Measurements from ENCODE around the gene LEAP2. TPM values are rescaled to one million over a fixed set of nuclear protein-coding genes. Genes with fewer than 3 reads are reported as not detected.

LEAP2 gene
- total RNA-seq, 2 experiments from 2014 or later = 0.30 to 0.31 TPM

DNA sequence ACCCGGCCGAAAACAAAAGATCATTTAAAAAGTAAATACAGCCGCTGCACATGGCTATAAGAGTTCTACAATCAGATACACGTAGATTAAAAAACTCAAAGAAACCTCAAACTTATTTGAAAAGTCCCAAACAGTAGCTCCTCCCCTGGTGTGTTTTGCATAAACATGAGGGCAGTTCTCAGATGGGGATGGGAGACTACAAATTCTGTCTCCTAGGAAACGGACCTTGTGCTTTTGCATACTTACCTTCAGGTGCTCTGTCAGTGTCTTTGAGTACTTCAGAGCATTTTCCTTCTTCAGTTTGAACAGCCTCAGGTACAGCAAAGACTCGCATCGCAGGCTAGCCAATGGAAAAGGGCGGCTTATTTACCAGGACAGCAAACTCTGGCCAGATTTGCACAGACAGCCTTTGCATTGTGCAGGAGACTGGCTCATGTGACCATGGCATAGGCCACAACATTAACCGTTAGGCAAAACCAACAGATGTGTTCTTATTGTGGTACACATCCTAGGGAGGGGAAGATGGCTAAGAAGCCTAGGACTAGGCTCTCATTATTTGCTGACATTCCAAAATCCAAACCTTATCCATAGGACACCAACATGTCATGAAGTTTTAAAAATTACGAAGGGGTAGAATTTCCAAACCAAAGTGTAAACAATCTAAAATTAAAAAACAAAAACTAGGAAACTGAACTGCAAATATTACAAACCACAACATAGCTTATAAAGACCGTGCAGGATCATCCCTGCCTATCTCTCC lies 12.8 kb downstream of the LEAP2 start:
- H3K9me3 ChIP-seq (ENCODE audit: control insufficient read depth in 1 of 2, insufficient read depth in 1 of 2, low read length in 2 of 2) = no peaks in the 10 kb centered on the region
- H3K4me1 ChIP-seq (ENCODE audit: insufficient read depth, low read length) = no peaks in the 10 kb centered on the region
- no peak overlapping the region for H3K27ac ChIP-seq (ENCODE audit: low read depth in 1 of 2, low read length in 2 of 2)
- no peak for DNase-seq
- Mint-ChIP-seq H3K4me1 (ENCODE audit: low read depth) (no peaks in the 10 kb centered on the region), H3K27ac (peak overlapping the region; percentile 36), H3K27me3 (no peaks in the 10 kb centered on the region), H3K36me3 (ENCODE audit: low read depth) (peaks cover 89% of the 10 kb centered on the region), H3K4me3 (no peak overlapping the region), H3K9me3 (no peaks in the 10 kb centered on the region)
- no peak overlapping the region for H3K4me3 ChIP-seq (ENCODE audit: low read length)
- intact Hi-C loops (cut with DNase I, micrococcal nuclease) = no loop called here
- TF ChIP-seq, protein P1, sequence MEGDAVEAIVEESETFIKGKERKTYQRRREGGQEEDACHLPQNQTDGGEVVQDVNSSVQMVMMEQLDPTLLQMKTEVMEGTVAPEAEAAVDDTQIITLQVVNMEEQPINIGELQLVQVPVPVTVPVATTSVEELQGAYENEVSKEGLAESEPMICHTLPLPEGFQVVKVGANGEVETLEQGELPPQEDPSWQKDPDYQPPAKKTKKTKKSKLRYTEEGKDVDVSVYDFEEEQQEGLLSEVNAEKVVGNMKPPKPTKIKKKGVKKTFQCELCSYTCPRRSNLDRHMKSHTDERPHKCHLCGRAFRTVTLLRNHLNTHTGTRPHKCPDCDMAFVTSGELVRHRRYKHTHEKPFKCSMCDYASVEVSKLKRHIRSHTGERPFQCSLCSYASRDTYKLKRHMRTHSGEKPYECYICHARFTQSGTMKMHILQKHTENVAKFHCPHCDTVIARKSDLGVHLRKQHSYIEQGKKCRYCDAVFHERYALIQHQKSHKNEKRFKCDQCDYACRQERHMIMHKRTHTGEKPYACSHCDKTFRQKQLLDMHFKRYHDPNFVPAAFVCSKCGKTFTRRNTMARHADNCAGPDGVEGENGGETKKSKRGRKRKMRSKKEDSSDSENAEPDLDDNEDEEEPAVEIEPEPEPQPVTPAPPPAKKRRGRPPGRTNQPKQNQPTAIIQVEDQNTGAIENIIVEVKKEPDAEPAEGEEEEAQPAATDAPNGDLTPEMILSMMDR (IDR thresholded peaks at IDR 0.05) = no peak
- no peaks in the 10 kb centered on the region for H3K27me3 ChIP-seq (ENCODE audit: control insufficient read depth in 1 of 2, insufficient read depth in 2 of 2, low read length in 2 of 2)
- POLR2A ChIA-PET = no interaction called here
- no peak for ATAC-seq (ENCODE audit: poor library complexity)
- CTCF ChIA-PET = interaction anchor here (0.8 kb wide), 1 partner anchor 10 kb away, joined by 3 read pairs; no protein-coding TSS in a partner anchor
- H3K36me3 ChIP-seq (ENCODE audit: insufficient read depth, low read length) = peaks cover 79% of the 10 kb centered on the region

DNA sequence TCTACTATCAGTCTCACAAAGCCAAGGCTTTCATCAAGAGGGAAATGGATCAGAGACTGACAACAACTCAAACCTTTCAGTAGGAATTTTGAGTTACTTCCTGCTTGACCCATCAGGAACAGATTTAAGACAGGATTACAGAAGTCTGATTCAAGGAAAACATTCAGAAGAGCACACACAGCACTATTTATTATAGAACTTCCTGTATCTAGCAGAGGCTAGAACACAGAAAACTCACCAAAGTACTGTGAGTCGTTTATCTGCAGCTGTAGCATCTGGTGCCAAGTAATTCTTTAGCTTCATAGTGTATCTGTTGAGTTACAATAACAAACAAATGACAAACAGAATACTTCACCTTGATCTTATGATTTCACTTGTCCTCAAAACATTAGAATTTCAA lies 13.8 kb downstream of the LEAP2 start:
- POLR2A ChIA-PET = no interaction called here
- peak overlapping the region; percentile 36 for H3K27ac Mint-ChIP-seq

DNA sequence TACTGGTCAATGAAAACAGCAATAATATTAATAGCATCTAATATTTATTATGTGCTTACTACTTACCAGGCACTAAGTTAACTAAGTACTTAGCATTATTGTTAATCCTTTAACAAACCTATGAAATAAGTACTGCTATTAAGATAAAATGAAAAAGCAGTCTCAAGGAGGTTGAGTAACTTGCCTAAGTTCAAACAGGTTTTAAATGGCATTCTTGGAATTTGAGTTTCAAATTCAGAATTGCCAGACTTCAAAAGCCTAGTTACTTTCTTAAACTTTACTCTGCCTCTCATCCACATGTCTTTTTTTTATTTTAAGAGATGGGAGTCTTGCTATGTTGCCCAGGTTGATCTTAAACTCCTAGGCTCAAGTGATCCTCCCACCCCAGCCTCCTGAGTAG lies 16.0 kb downstream of the LEAP2 start:
- intact Hi-C loops (cut with DNase I, micrococcal nuclease) = no loop called here
- Mint-ChIP-seq H3K4me1 (ENCODE audit: low read depth) (no peaks in the 10 kb centered on the region), H3K9me3 (no peaks in the 10 kb centered on the region), H3K27ac (no peak overlapping the region), H3K36me3 (ENCODE audit: low read depth) (peaks cover 86% of the 10 kb centered on the region), H3K4me3 (no peak overlapping the region), H3K27me3 (no peaks in the 10 kb centered on the region)
- no peak for DNase-seq
- H3K4me1 ChIP-seq (ENCODE audit: insufficient read depth, low read length) = no peaks in the 10 kb centered on the region
- no peak for ATAC-seq (ENCODE audit: poor library complexity)
- H3K27me3 ChIP-seq (ENCODE audit: control insufficient read depth in 1 of 2, insufficient read depth in 2 of 2, low read length in 2 of 2) = no peaks in the 10 kb centered on the region
- no peak overlapping the region for H3K4me3 ChIP-seq (ENCODE audit: low read length)
- H3K27ac ChIP-seq (ENCODE audit: low read depth in 1 of 2, low read length in 2 of 2) = no peak overlapping the region
- ChIA-PET CTCF (no interaction called here), POLR2A (no interaction called here)
- peaks cover 85% of the 10 kb centered on the region for H3K36me3 ChIP-seq (ENCODE audit: insufficient read depth, low read length)
- H3K9me3 ChIP-seq (ENCODE audit: control insufficient read depth in 1 of 2, insufficient read depth in 1 of 2, low read length in 2 of 2) = no peaks in the 10 kb centered on the region
- TF ChIP-seq, protein P1 (IDR thresholded peaks at IDR 0.05) = no peak

More for the DNA sequence above, 13.8 kb downstream of the LEAP2 start:
- CTCF ChIA-PET = no interaction called here
- H3K9me3 ChIP-seq (ENCODE audit: control insufficient read depth in 1 of 2, insufficient read depth in 1 of 2, low read length in 2 of 2) = no peaks in the 10 kb centered on the region
- H3K4me1 ChIP-seq (ENCODE audit: insufficient read depth, low read length) = no peaks in the 10 kb centered on the region
- H3K4me3 ChIP-seq (ENCODE audit: low read length) = no peak overlapping the region
- no peak for ATAC-seq (ENCODE audit: poor library complexity)
- Mint-ChIP-seq H3K4me3 (no peak overlapping the region), H3K4me1 (ENCODE audit: low read depth) (no peaks in the 10 kb centered on the region), H3K9me3 (no peaks in the 10 kb centered on the region), H3K27me3 (no peaks in the 10 kb centered on the region), H3K36me3 (ENCODE audit: low read depth) (peaks cover 89% of the 10 kb centered on the region)
- H3K27ac ChIP-seq (ENCODE audit: low read depth in 1 of 2, low read length in 2 of 2) = no peak overlapping the region
- intact Hi-C loops (cut with DNase I, micrococcal nuclease) = no loop called here
- peaks cover 79% of the 10 kb centered on the region for H3K36me3 ChIP-seq (ENCODE audit: insufficient read depth, low read length)
- H3K27me3 ChIP-seq (ENCODE audit: control insufficient read depth in 1 of 2, insufficient read depth in 2 of 2, low read length in 2 of 2) = no peaks in the 10 kb centered on the region
- DNase-seq = no peak
- TF ChIP-seq, protein P1 (IDR thresholded peaks at IDR 0.05) = no peak
